HL-60 (cell line): ENCODE results near the gene TFPT.

Source experiments
- GABPA ChIP-seq: IDR thresholded peaks from 2 replicates; pipeline ENCODE4 v1.6.1; 2012; ENCODE audit warnings: low read depth
- TF ChIP-seq, protein P1 (sequence below): IDR thresholded peaks from one replicate; pipeline ENCODE4 v1.5.1; 2011; ENCODE audit warnings: low read length, control low read depth, inconsistent platforms; ENCODE audit not compliant: insufficient read depth

DNA sequence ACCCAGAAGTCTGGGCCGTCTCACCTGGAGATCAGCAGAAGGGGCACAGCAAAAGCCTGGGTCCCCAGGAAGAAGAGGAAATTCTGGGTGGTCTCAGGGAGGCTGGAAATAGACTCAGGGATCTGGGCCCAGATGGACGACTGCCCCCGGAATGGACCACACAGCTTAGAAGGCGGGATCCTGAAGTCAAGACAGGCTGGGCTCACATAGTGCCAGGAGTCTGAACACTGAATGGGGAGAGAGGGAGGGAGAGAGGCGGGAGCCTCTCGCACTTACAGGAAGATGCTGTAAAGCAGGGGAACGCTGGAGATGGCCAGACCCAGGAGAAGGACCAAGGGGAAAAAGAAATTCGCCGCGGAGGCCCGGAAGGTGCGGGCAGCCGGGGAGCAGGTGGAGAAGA lies 45.4 kb upstream of the TFPT start:
- TF ChIP-seq, protein P1, sequence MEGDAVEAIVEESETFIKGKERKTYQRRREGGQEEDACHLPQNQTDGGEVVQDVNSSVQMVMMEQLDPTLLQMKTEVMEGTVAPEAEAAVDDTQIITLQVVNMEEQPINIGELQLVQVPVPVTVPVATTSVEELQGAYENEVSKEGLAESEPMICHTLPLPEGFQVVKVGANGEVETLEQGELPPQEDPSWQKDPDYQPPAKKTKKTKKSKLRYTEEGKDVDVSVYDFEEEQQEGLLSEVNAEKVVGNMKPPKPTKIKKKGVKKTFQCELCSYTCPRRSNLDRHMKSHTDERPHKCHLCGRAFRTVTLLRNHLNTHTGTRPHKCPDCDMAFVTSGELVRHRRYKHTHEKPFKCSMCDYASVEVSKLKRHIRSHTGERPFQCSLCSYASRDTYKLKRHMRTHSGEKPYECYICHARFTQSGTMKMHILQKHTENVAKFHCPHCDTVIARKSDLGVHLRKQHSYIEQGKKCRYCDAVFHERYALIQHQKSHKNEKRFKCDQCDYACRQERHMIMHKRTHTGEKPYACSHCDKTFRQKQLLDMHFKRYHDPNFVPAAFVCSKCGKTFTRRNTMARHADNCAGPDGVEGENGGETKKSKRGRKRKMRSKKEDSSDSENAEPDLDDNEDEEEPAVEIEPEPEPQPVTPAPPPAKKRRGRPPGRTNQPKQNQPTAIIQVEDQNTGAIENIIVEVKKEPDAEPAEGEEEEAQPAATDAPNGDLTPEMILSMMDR, result no peak
- no peak for TF ChIP-seq GABPA
